H1 (cell line): ENCODE data around the gene ATG5. TPM values are rescaled to one million over a fixed set of nuclear protein-coding genes. Genes with fewer than 3 reads are reported as not detected.

ENCODE experiments used
- CTCF ChIA-PET: fragments of 300-600 bp; sonication (Branson Sonifier 250); formaldehyde crosslinking; loops from one replicate; lab custom pipeline; 2021; ENCODE audit not compliant: partially characterized antibody; lab: Charles Lee
- POLR2A ChIA-PET: fragments of 300-600 bp; sonication (Branson Sonifier 250); formaldehyde crosslinking; loops from one replicate; lab custom pipeline; 2021; ENCODE audit warnings: inconsistent platforms; ENCODE audit not compliant: partially characterized antibody; lab: Charles Lee
- DNase-seq, 2 experiments: peaks; one replicate each; pipeline versions ENCODE4 v3.0.0 to v3.0.0-alpha.2; 2010 to 2022; ENCODE audit warnings: low spot score in 2 of 2, low read depth in 1 of 2, mixed read lengths in 1 of 2
- FAIRE-seq: peaks from 2 replicates; lab custom pipeline; 2011; peaks lifted over from hg19 to GRCh38; lab: Jason Lieb, UNC
- H2AFZ ChIP-seq: 2 replicates; pipeline ENCODE4 v1.8.1; 2012; ENCODE audit warnings: low read length, inconsistent platforms
- H2AK5ac ChIP-seq: 2 replicates; pipeline ENCODE4 v1.6.1; 2013; ENCODE audit warnings: low read depth, low read length
- H2BK120ac ChIP-seq: replicated peaks from 2 replicates; pipeline ENCODE3; 2013; ENCODE audit warnings: low read depth, low read length, inconsistent platforms
- H2BK12ac ChIP-seq: 2 replicates; pipeline ENCODE4 v1.6.1; 2013; ENCODE audit warnings: low read depth, low read length
- H2BK15ac ChIP-seq: 2 replicates; pipeline ENCODE4 v1.6.1; 2013; ENCODE audit warnings: low read length
- H2BK20ac ChIP-seq: 2 replicates; pipeline ENCODE4 v1.6.1; 2013; ENCODE audit warnings: low read length
- H2BK5ac ChIP-seq: 2 replicates; pipeline ENCODE4 v1.6.1; 2013; ENCODE audit warnings: low read depth, low read length
- H3K14ac ChIP-seq: 2 replicates; pipeline ENCODE4 v1.6.1; 2013; ENCODE audit warnings: inconsistent platforms; ENCODE audit not compliant: insufficient read length
- H3K18ac ChIP-seq: 2 replicates; pipeline ENCODE4 v1.6.1; 2013; ENCODE audit warnings: low read length; ENCODE audit errors: extremely low read depth
- H3K23ac ChIP-seq: 2 replicates; pipeline ENCODE4 v1.6.1; 2013; ENCODE audit warnings: inconsistent platforms; ENCODE audit not compliant: insufficient read length
- H3K23me2 ChIP-seq: 2 replicates; pipeline ENCODE4 v1.6.1; 2013; ENCODE audit warnings: low read depth, low read length
- H3K27ac ChIP-seq: 2 replicates; pipeline ENCODE4 v1.6.1; 2011; ENCODE audit warnings: low read depth, low read length, inconsistent platforms
- H3K27me3 ChIP-seq, 4 experiments: replicated peaks in 1 of 4; 1 replicate in 1 of 4; 2 replicates in 3 of 4; pipeline versions ENCODE4 v1.6.1 to v1.8.1; 2011 to 2013; ENCODE audit warnings: low read length in 3 of 4, mild to moderate bottlenecking in 3 of 4, inconsistent platforms in 2 of 4, mixed read lengths in 2 of 4, moderate library complexity in 1 of 4; ENCODE audit not compliant: control insufficient read depth in 3 of 4, insufficient read depth in 3 of 4; ENCODE audit errors: extremely low read depth in 1 of 4
- H3K36me3 ChIP-seq, 4 experiments: 2 replicates each; pipeline versions ENCODE4 v1.6.1 to v1.8.1; 2011 to 2013; ENCODE audit warnings: mild to moderate bottlenecking in 4 of 4, low read length in 3 of 4, moderate library complexity in 2 of 4, control low read depth in 1 of 4, inconsistent platforms in 1 of 4; ENCODE audit not compliant: insufficient read depth in 4 of 4, control insufficient read depth in 2 of 4
- H3K4ac ChIP-seq: replicated peaks from 2 replicates; pipeline ENCODE3; 2013; ENCODE audit warnings: low read length, low read depth, mixed read lengths, inconsistent platforms; ENCODE audit not compliant: insufficient read length
- H3K4me1 ChIP-seq, 4 experiments: replicated peaks in 1 of 4; 1 replicate in 1 of 4; 2 replicates in 3 of 4; pipeline versions ENCODE4 v1.6.1 to v1.8.1; 2011 to 2013; ENCODE audit warnings: low read length in 3 of 4, inconsistent platforms in 2 of 4, mixed read lengths in 1 of 4; ENCODE audit not compliant: insufficient read depth in 4 of 4, control insufficient read depth in 3 of 4
- H3K4me2 ChIP-seq, 2 experiments: 2 replicates each; pipeline versions ENCODE4 v1.6.1 to v1.8.1; 2011 to 2013; ENCODE audit warnings: low read depth in 2 of 2, low read length in 2 of 2, control low read depth in 1 of 2, inconsistent platforms in 1 of 2, mild to moderate bottlenecking in 1 of 2; ENCODE audit not compliant: insufficient read depth in 1 of 2
- H3K4me3 ChIP-seq, 4 experiments: fragments of 200-600, 300-600 bp in 1 of 4; sonication (generic), shearing (Covaris generic), sonication (Bioruptor Twin) in 1 of 4; 2 replicates each; pipeline versions ENCODE4 v1.5.1 to v1.8.1; 2011 to 2016; ENCODE audit warnings: low read length in 4 of 4, low read depth in 3 of 4, control low read depth in 2 of 4, inconsistent platforms in 2 of 4, mild to moderate bottlenecking in 2 of 4, mixed read lengths in 1 of 4, moderate library complexity in 1 of 4; ENCODE audit not compliant: insufficient read depth in 2 of 4; ENCODE audit errors: extremely low read depth in 1 of 4
- H3K56ac ChIP-seq: replicated peaks from 2 replicates; pipeline ENCODE3; 2013; ENCODE audit warnings: low read depth, mild to moderate bottlenecking, mixed read lengths, low read length, inconsistent platforms; ENCODE audit not compliant: insufficient read length
- H3K79me1 ChIP-seq: 2 replicates; pipeline ENCODE4 v1.6.1; 2013; ENCODE audit warnings: low read depth, low read length, control low read depth
- H3K79me2 ChIP-seq, 2 experiments: 2 replicates each; pipeline versions ENCODE4 v1.6.1 to v1.8.1; 2012 to 2013; ENCODE audit warnings: low read length in 2 of 2, mild to moderate bottlenecking in 2 of 2, inconsistent platforms in 1 of 2; ENCODE audit not compliant: insufficient read depth in 2 of 2, control insufficient read depth in 1 of 2
- H3K9ac ChIP-seq, 4 experiments: replicated peaks in 1 of 4; 1 replicate in 1 of 4; 2 replicates in 3 of 4; pipeline versions ENCODE4 v1.6.1 to v1.8.1; 2011 to 2013; ENCODE audit warnings: low read depth in 3 of 4, low read length in 3 of 4, control low read depth in 2 of 4, mild to moderate bottlenecking in 2 of 4, moderate library complexity in 2 of 4, inconsistent platforms in 1 of 4; ENCODE audit errors: extremely low read depth in 1 of 4
- H3K9me3 ChIP-seq, 2 experiments: 2 replicates each; pipeline versions ENCODE4 v1.6.1 to v1.8.1; 2012 to 2013; ENCODE audit warnings: mild to moderate bottlenecking in 2 of 2, moderate library complexity in 2 of 2, control low read depth in 1 of 2, inconsistent platforms in 1 of 2, low read depth in 1 of 2, low read length in 1 of 2, mixed read lengths in 1 of 2; ENCODE audit not compliant: insufficient read depth in 2 of 2
- H4K20me1 ChIP-seq, 2 experiments: replicated peaks in 1 of 2; 2 replicates each; pipeline versions ENCODE3 to v1.8.1; 2011 to 2013; ENCODE audit warnings: inconsistent platforms in 2 of 2, low read length in 2 of 2, mild to moderate bottlenecking in 1 of 2; ENCODE audit not compliant: insufficient read depth in 2 of 2, control insufficient read depth in 1 of 2
- H4K5ac ChIP-seq: 2 replicates; pipeline ENCODE4 v1.6.1; 2013; ENCODE audit warnings: low read length, low read depth, mixed read lengths, inconsistent platforms; ENCODE audit not compliant: insufficient read length
- H4K8ac ChIP-seq: 2 replicates; pipeline ENCODE4 v1.8.0; 2013; ENCODE audit warnings: mild to moderate bottlenecking, moderate library complexity, low read length, inconsistent platforms; ENCODE audit not compliant: insufficient read depth; ENCODE audit errors: extremely low read depth
- H4K91ac ChIP-seq: replicated peaks from 2 replicates; pipeline ENCODE3; 2013; ENCODE audit warnings: low read length, mixed read lengths, inconsistent platforms; ENCODE audit not compliant: insufficient read length
- CTBP2 ChIP-seq: IDR thresholded peaks from 2 replicates; pipeline ENCODE4 v1.7.0; 2011; ENCODE audit warnings: borderline replicate concordance, mild to moderate bottlenecking, moderate library complexity, mixed read lengths, low read length; ENCODE audit not compliant: insufficient read depth, insufficient read length
- EZH2 ChIP-seq: fragments of 200-600 bp; sonication (generic); IDR thresholded peaks from 2 replicates; pipeline ENCODE4 v1.7.1; 2012; ENCODE audit warnings: low read depth, mild to moderate bottlenecking, moderate library complexity, low read length, inconsistent platforms; ENCODE audit not compliant: severe bottlenecking
- RXRA ChIP-seq: IDR thresholded peaks from 2 replicates; pipeline ENCODE4 v1.6.1; 2011; ENCODE audit warnings: low read depth, mild to moderate bottlenecking, low read length, moderate library complexity; ENCODE audit not compliant: insufficient read depth
- SAP30 ChIP-seq: fragments of 300-600 bp; sonication (generic); IDR thresholded peaks from 2 replicates; pipeline ENCODE4 v1.7.1; 2012; ENCODE audit warnings: low read length, moderate library complexity, mild to moderate bottlenecking, inconsistent platforms; ENCODE audit not compliant: insufficient read depth, insufficient replicate concordance
- SUZ12 ChIP-seq: fragments of 200-600 bp; sonication (generic); IDR thresholded peaks from 2 replicates; pipeline ENCODE4 v1.6.1; 2012; ENCODE audit warnings: mild to moderate bottlenecking, inconsistent platforms, low read length, moderate library complexity, mixed read lengths
- WGBS, 2 experiments: shearing (Covaris generic) in 1 of 2; methylation state at CpG; one replicate each; pipeline versions ENCODE4 v1.1.6 to v1.1.7; 2013 to 2015; ENCODE audit warnings: low lambda C conversion rate in 2 of 2, mixed read lengths in 2 of 2, inconsistent platforms in 1 of 2, low coverage in 1 of 2, missing lambda C conversion rate in 1 of 2; ENCODE audit not compliant: insufficient replicate concordance in 2 of 2, insufficient coverage in 1 of 2, insufficient read length in 1 of 2; ENCODE audit errors: extremely low coverage in 1 of 2, missing lambda C conversion rate in 1 of 2; 5-methylcytosine and 5-hydroxymethylcytosine counted together
- polyA plus RNA-seq, 7 experiments: library from polyadenylated mRNA; depleted of rRNA in 3 of 7; stranded (reverse) in 5 of 7; unstranded in 2 of 7; fragments of >200 nt in 5 of 7; fragments of 200-250 nt in 2 of 7; gene quantifications; 1 replicate in 5 of 7; 2 replicates in 1 of 7; 4 replicates in 1 of 7; pipeline versions ENCODE4 v1.2.1 to v1.2.3, GENCODE V29; 2011 to 2013; ENCODE audit warnings: missing spikeins in 2 of 7, mixed read lengths in 2 of 7
- total RNA-seq: library from RNA; stranded (reverse); fragmentation: NEBNext Ultra II Directional; extraction: Animal tissue kit (Norgen Biotek cat#: 25700); gene quantifications from 2 replicates; pipeline ENCODE4 v1.2.1, GENCODE V29; 2021
- TF ChIP-seq, protein P1 (sequence below), 3 experiments: IDR thresholded peaks; 1 replicate in 2 of 3; 2 replicates in 1 of 3; pipeline versions ENCODE4 v1.5.1 to v1.6.1; 2011; ENCODE audit warnings: low read length in 3 of 3, mild to moderate bottlenecking in 3 of 3, inconsistent platforms in 2 of 3, low read depth in 1 of 3, moderate library complexity in 1 of 3; ENCODE audit not compliant: insufficient read depth in 1 of 3; ENCODE audit errors: control extremely low read depth in 1 of 3

ATG5 gene
- total and polyA plus RNA-seq, 2 of the 8 experiments (the other 6 are each of a cell fraction or from before 2014, with no cell fraction given), result 18.2 to 39.0 TPM

DNA sequence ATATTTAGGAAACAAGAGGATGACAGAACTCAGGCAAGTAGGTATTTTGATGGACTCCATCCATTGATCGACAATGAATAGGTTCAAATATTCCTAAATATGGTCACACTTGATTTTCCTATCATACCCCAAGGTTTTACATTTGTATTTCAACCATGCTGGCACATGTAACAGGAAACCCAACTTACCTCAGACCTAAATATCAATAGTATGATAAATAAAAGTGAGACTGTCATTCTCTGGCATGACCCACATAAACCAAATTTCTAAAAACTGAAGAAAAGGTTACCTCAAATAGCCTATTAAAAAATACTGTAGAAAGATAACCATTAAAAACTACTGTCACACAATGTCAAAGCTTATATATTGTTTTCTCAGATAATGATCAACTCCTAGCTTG, 142.1 kb downstream of the ATG5 start:
- Histone ChIP-seq H2BK20ac (no peak overlapping the region), H3K18ac (no peak overlapping the region), H3K23me2 (no peaks in the 10 kb centered on the region), H3K4me3 (no peak overlapping the region), H4K8ac (no peak overlapping the region), H4K5ac (no peak overlapping the region), H2BK5ac (no peak overlapping the region), H4K20me1 (no peaks in the 10 kb centered on the region), H3K4me2 (no peak overlapping the region), H3K14ac (no peak overlapping the region), H2BK120ac (no peak overlapping the region), H3K27ac (no peak overlapping the region), H3K79me1 (no peaks in the 10 kb centered on the region), H4K91ac (no peak overlapping the region), H3K9me3 (no peaks in the 10 kb centered on the region), H3K4me1 (0 out of 7 replicates have a peak, but pooled peaks cover 0 to 2% (median 0%) of the 10 kb centered on the region in 4 experiments), H2AK5ac (no peak overlapping the region), H3K79me2 (no peaks in the 10 kb centered on the region), H3K4ac (no peak overlapping the region), H2AFZ (no peak overlapping the region), H3K9ac (no peak overlapping the region), H2BK12ac (no peak overlapping the region), H2BK15ac (no peak overlapping the region), H3K36me3 (peaks cover 0 to 8% (median 2%) of the 10 kb centered on the region in 4 experiments; a peak in 4 of 8 replicates), H3K23ac (no peak overlapping the region), H3K27me3 (no peaks in the 10 kb centered on the region), H3K56ac (no peak overlapping the region)
- TF ChIP-seq, protein P1, sequence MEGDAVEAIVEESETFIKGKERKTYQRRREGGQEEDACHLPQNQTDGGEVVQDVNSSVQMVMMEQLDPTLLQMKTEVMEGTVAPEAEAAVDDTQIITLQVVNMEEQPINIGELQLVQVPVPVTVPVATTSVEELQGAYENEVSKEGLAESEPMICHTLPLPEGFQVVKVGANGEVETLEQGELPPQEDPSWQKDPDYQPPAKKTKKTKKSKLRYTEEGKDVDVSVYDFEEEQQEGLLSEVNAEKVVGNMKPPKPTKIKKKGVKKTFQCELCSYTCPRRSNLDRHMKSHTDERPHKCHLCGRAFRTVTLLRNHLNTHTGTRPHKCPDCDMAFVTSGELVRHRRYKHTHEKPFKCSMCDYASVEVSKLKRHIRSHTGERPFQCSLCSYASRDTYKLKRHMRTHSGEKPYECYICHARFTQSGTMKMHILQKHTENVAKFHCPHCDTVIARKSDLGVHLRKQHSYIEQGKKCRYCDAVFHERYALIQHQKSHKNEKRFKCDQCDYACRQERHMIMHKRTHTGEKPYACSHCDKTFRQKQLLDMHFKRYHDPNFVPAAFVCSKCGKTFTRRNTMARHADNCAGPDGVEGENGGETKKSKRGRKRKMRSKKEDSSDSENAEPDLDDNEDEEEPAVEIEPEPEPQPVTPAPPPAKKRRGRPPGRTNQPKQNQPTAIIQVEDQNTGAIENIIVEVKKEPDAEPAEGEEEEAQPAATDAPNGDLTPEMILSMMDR (IDR thresholded peaks at IDR 0.05; ENCODE audit: control extremely low read depth in 1 of 3, insufficient read depth in 1 of 3, low read depth in 1 of 3, low read length in 3 of 3), result no peak
- TF ChIP-seq EZH2 (no peak), RXRA (no peak), SUZ12 (no peak), CTBP2 (no peak), SAP30 (no peak)
- 92% methylated on average over 1 of the region's 1 CpG; no CpG with 5 or more reads in 1 of the 2 experiments for WGBS, 2 experiments
- CTCF ChIA-PET, result interaction anchor here (1.0 to 1.9 kb wide), 2 partner anchors 40 to 42 kb away, joined by 3 to 6 read pairs; no protein-coding TSS in a partner anchor
- POLR2A ChIA-PET, result interaction anchor here (0.6 kb wide), 1 partner anchor 1421 kb away, joined by 3 read pairs; no protein-coding TSS in a partner anchor
- DNase-seq, result no peak
- FAIRE-seq, result no peak
